Left cardiac atrium (tissue), 4 donors: ENCODE data around the gene RUNX1. TPM values are rescaled to one million over a fixed set of nuclear protein-coding genes. Genes with fewer than 3 reads are reported as not detected.

Source experiments
- ATAC-seq, 2 donors: fragments of 200-7000 bp; cut with Tn5 transposase; one replicate each; pipeline ENCODE4 v1.9.1; 2020; ENCODE audit warnings: mild to moderate bottlenecking in 2 of 2, moderate library complexity in 2 of 2
- DNase-seq: peaks from one replicate; pipeline ENCODE4 v3.0.0-alpha.2; 2020
- intact Hi-C, 2 donors: fragments of 100-400 bp; cut with DNase I; formaldehyde crosslinking; loops; one replicate each; pipeline versions ENCODE4 v1.14.1 to v1.15.1; 2022 to 2023
- long read RNA-seq: library from polyadenylated mRNA; unstranded; transcript quantifications from one replicate; pipeline ENCODE4 v2.0.0, GENCODE V29; 2021
- total RNA-seq, 2 donors: library from RNA; stranded (reverse); fragmentation: NEBNext Ultra II Directional; extraction: Animal tissue kit (Norgen Biotek cat#: 25700); gene quantifications; one replicate each; pipeline ENCODE4 v1.2.1, GENCODE V29; 2021
- donor health status: DM: no; HTN: yes; CAD: no.
- donor health status: DM: no; HTN: yes; CAD: no; lungs with severe emphysema.
- donor health status: DM: yes; HTN: yes; CAD: no.
- donor health status: Dilated cardiomyopathy.

The RUNX1 gene
- total RNA-seq, result 10 to 100 TPM in 1 of 2 donors, 1 to 10 TPM in 1; 7.8 to 27.4 TPM
- long read RNA-seq, partial matches to known transcripts, result 0 of 5 reads
- long read RNA-seq, other reads (novel, unspliced or antisense), result 5 of 5 reads

- intact Hi-C loops, result no loop called here
- DNase-seq (peak; percentile 31), ATAC-seq (peak; percentile 20 to 39)
Measured at GRCh38 chr21:35048706-35049617, at the start of gene RUNX1. RUNX1 (minus strand) TSS chr21:35049302.

- DNase-seq (no peak), ATAC-seq (no peak)
Measured at GRCh38 chr21:35097525-35097924, 48.4 kb upstream of the RUNX1 start.

GRCh38 chr21:35096959-35097358 is 47.9 kb upstream of the RUNX1 start:
- intact Hi-C loops, result no loop called here

More at GRCh38 chr21:35097525-35097924, 48.4 kb upstream of the RUNX1 start:
- intact Hi-C loops, result no loop called here

GRCh38 chr21:35095859-35096291 is 46.8 kb upstream of the RUNX1 start:
- no peak for DNase-seq
- intact Hi-C loops, result no loop called here
- peak in 1 of 2 donors; percentile 42 for ATAC-seq

More at GRCh38 chr21:35096959-35097358, 47.9 kb upstream of the RUNX1 start:
- ATAC-seq (no peak), DNase-seq (no peak)

GRCh38 chr21:35093514-35093913 is 44.4 kb upstream of the RUNX1 start:
- DNase-seq (no peak), ATAC-seq (no peak)
- intact Hi-C loops, result no loop called here

- intact Hi-C loops, result no loop called here
- no peak for ATAC-seq
- no peak for DNase-seq
Measured at GRCh38 chr21:35091496-35091895, 42.4 kb upstream of the RUNX1 start.

GRCh38 chr21:35090403-35090802 is 41.3 kb upstream of the RUNX1 start:
- ATAC-seq, result no peak
- intact Hi-C loops, result no loop called here
- DNase-seq, result no peak

- ATAC-seq, result peak in 1 of 2 donors; percentile 48
- intact Hi-C loops, result no loop called here
- DNase-seq, result no peak
Measured at GRCh38 chr21:35088319-35088771, 39.2 kb upstream of the RUNX1 start.

- intact Hi-C loops, result no loop called here
- no peak for DNase-seq
- ATAC-seq, result peak in 1 of 2 donors; percentile 65
Measured at GRCh38 chr21:35086357-35086756, 37.3 kb upstream of the RUNX1 start.

GRCh38 chr21:35084869-35085268 is 35.8 kb upstream of the RUNX1 start:
- intact Hi-C loops, result no loop called here
- DNase-seq, result no peak
- peak in 1 of 2 donors; percentile 72 for ATAC-seq

GRCh38 chr21:35083246-35083645 is 34.1 kb upstream of the RUNX1 start:
- DNase-seq (no peak), ATAC-seq (no peak)
- intact Hi-C loops, result no loop called here

GRCh38 chr21:35081861-35082260 is 32.8 kb upstream of the RUNX1 start:
- intact Hi-C loops, result no loop called here
- DNase-seq (no peak), ATAC-seq (no peak)

- DNase-seq (no peak), ATAC-seq (no peak)
- intact Hi-C loops, result no loop called here
Measured at GRCh38 chr21:35079181-35079580, 30.1 kb upstream of the RUNX1 start.

GRCh38 chr21:35077975-35078374 is 28.9 kb upstream of the RUNX1 start:
- intact Hi-C loops, result no loop called here
- ATAC-seq (no peak), DNase-seq (no peak)

GRCh38 chr21:35077466-35077865 is 28.4 kb upstream of the RUNX1 start:
- ATAC-seq (no peak), DNase-seq (no peak)
- intact Hi-C loops, result no loop called here

- intact Hi-C loops, result no loop called here
- DNase-seq, result peak; percentile 31
- peak in 1 of 2 donors; percentile 80 for ATAC-seq
Measured at GRCh38 chr21:35075546-35075945, 26.4 kb upstream of the RUNX1 start.

GRCh38 chr21:35072960-35073359 is 23.9 kb upstream of the RUNX1 start:
- intact Hi-C loops, result no loop called here
- peak; percentile 28 for DNase-seq
- ATAC-seq, result peak; percentile 55 to 79

- ATAC-seq (peak in 1 of 2 donors; percentile 38), DNase-seq (no peak)
- intact Hi-C loops, result no loop called here
Measured at GRCh38 chr21:35072557-35072956, 23.5 kb upstream of the RUNX1 start.

- intact Hi-C loops, result no loop called here
- no peak for ATAC-seq
- no peak for DNase-seq
Measured at GRCh38 chr21:35071347-35071746, 22.2 kb upstream of the RUNX1 start.

- DNase-seq (no peak), ATAC-seq (no peak)
- intact Hi-C loops, result no loop called here
Measured at GRCh38 chr21:35070436-35070835, 21.3 kb upstream of the RUNX1 start.

- intact Hi-C loops, result no loop called here
- ATAC-seq (no peak), DNase-seq (no peak)
Measured at GRCh38 chr21:35066824-35067223, 17.7 kb upstream of the RUNX1 start.
